Measurements from ENCODE around the gene AIF1. TPM values are rescaled to one million over a fixed set of nuclear protein-coding genes. Genes with fewer than 3 reads are reported as not detected.
A peak's percentile ranks its signal among the peaks of the same experiment; 100 is the strongest.

AIF1 gene
- total RNA-seq, 4 donors from 2014 or later: 1.5 to 25.6 (median 14.5) TPM

GRCh38 chr6:31617010-31617409, 2.0 kb downstream of the AIF1 start:
- DNase-seq: no peak
- no peak overlapping the region for H3K4me3 ChIP-seq
- H3K4me1 ChIP-seq: peaks cover 0 to 3% of the 10 kb centered on the region in 2 donors
- no peaks in the 10 kb centered on the region for H3K36me3 ChIP-seq
- no peaks in the 10 kb centered on the region for H3K9me3 ChIP-seq
- TF ChIP-seq CTCF (IDR thresholded peaks at IDR 0.05) (no peak), POLR2A (IDR thresholded peaks at IDR 0.05) (no peak)
- no peaks in the 10 kb centered on the region for H3K27me3 ChIP-seq
- intact Hi-C loops (cut with DNase I; ENCODE audit: low total_unique reads): no loop called here
- H3K27ac ChIP-seq: no peak overlapping the region

DNA sequence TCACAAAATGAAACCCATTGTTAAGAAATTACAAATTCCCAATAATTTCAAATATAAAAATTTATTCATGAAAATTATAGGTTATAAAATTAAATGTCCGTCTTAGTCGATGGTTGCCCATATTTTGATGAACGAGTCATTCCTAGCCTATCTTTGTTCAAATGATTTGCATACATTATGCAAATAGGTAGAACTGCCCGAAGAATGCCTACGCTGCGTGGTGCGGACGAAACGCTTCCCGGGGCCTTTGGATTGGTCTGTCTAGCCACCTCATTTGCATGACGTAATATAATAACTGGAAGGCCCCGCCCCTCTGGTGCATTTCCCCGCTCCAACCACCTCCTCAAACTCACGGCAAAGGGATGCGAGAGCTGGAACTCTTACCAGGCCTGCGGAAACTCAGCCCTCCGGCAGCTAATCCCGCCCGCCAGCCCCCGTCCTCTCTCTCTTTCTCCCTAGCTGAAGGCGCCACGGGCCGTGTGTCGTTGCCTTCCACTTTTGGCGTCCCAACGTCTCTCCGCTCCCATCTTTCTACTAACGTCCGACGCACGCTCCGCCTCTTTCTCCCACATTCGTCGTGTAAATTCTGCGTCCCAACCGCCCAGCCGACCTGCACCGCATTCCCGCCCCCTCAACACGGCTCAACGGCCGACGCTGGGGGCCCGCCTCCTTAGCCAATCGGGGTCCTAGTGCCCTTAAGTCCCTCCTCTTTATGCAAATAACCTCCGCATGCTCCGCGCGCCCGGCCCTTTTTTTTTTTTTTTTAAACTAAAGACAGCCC, 5.0 kb downstream of the AIF1 start:
- Histone ChIP-seq H3K4me1 (peaks cover 0 to 8% of the 10 kb centered on the region in 2 donors), H3K27ac (peak overlapping the region; percentile 93 to 98), H3K36me3 (no peaks in the 10 kb centered on the region), H3K9me3 (no peaks in the 10 kb centered on the region), H3K27me3 (no peaks in the 10 kb centered on the region), H3K4me3 (peak overlapping the region; percentile 54 to 68)
- DNase-seq: peak; percentile 97 to 99
- intact Hi-C loops (cut with DNase I; ENCODE audit: low total_unique reads): no loop called here
- TF ChIP-seq CTCF (IDR thresholded peaks at IDR 0.05) (peak in 1 of 4 experiments; percentile 29), POLR2A (IDR thresholded peaks at IDR 0.05) (peak; percentile 90 to 97)

DNA sequence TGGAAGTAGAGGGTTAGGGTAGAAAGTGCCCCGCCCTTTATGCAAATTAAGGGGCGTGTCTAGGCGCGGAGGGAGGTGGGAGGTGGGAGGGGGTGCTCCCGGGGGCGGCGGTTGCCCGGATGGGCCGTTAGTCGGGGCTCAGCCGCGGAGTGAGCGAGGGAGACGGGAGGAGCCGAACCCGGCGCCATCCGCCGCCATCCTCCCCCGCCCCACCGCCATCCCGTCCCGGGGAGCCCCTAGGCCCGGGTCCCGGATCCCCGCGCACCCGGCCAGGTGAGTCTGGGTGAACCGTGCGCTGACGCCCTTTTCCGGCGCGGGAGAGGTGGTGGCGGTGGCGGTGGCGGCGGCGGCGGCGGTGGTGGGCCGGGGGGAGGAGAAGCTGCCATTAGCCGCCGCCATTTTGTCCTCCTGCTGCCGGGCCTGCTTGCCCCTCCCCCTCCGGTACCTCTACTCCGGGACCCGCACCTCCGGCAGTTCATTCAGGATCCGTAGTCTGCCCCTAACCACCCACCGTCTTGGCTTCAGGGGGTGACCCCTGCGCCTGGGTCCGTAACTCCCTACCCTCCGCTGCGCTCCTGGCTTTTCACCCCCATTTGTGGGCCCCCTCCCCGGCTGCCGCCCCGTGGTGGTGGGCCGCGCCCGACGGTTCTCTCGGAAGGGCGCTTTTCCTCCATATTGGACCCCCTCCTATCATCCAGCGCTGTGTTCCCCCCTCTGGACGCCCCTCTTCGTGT, 5.7 kb downstream of the AIF1 start, which contains the start of gene PRRC2A:
Gene PRRC2A (plus strand): TSS at position 130 of the 734 bp plus-strand sequence. CDS start 2,075 bp downstream, outside the sequence.
- Histone ChIP-seq H3K27me3 (no peaks in the 10 kb centered on the region), H3K27ac (peak within 1 kb of the TSS; percentile 93 to 98), H3K9me3 (no peaks in the 10 kb centered on the region), H3K36me3 (no peaks in the 10 kb centered on the region), H3K4me3 (peak within 1 kb of the TSS; percentile 54 to 68), H3K4me1 (peaks cover 0 to 8% of the 10 kb centered on the region in 2 donors)
- intact Hi-C loops (cut with DNase I; ENCODE audit: low total_unique reads): no loop called here
- TF ChIP-seq POLR2A (IDR thresholded peaks at IDR 0.05) (peak; percentile 26 to 62), CTCF (IDR thresholded peaks at IDR 0.05) (no peak)
- DNase-seq: peak in 1 of 2 donors; percentile 83

DNA sequence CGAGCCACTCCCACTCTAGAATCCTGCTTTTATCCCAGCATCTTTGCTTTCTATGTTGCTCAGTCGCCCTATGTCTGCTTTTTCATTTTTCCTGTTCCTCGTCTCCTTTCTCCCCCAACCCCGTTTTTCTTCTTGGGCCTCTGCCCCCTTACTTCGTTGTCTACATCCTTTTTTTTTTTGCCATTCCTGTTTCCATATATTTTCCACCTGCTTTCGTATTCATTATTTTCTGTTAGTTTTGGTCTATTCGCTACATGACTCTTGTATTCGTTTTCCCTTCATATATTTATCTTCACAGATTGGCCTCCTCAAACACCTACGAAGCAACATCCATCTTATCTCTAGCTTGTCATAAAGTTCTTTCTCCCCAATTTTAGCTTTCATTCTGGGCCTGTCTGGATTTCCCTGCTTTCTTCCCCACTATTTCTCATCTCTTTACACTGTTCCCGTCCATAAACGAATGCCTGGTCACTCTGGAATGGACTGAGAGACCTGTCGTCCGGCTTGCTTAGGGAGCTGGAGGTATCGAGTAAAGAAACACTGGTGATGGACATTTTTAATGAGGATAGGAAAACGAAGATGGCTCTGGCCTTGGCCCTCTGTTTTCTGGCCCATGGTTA, 6.4 kb downstream of the AIF1 start:
- DNase-seq: no peak
- Histone ChIP-seq H3K36me3 (no peaks in the 10 kb centered on the region), H3K4me1 (peaks cover 0 to 8% of the 10 kb centered on the region in 2 donors), H3K4me3 (peak overlapping the region; percentile 54 to 68), H3K9me3 (no peaks in the 10 kb centered on the region), H3K27ac (peak overlapping the region; percentile 93 to 98), H3K27me3 (no peaks in the 10 kb centered on the region)
- TF ChIP-seq POLR2A (IDR thresholded peaks at IDR 0.05): no peak
- no peak for TF ChIP-seq CTCF (IDR thresholded peaks at IDR 0.05)
- intact Hi-C loops (cut with DNase I; ENCODE audit: low total_unique reads): no loop called here
